GM23248 (cell line): Measurements from ENCODE around the gene DGKG. TPM values are rescaled to one million over a fixed set of nuclear protein-coding genes. Genes with fewer than 3 reads are reported as not detected.

ENCODE experiments used
- DNase-seq: peaks from one replicate; pipeline ENCODE4 v3.0.0-alpha.2; 2015
- H2AFZ ChIP-seq: fragments of 200-600 bp; sonication (generic); 2 replicates; pipeline ENCODE4 v1.6.1; 2016; ENCODE audit warnings: antibody characterized with exemption
- H3F3A ChIP-seq: fragments of 200-600 bp; sonication (generic); 2 replicates; pipeline ENCODE4 v1.6.1; 2016; ENCODE audit warnings: mild to moderate bottlenecking, antibody characterized with exemption, mixed run types; ENCODE audit not compliant: insufficient read depth
- H3K27ac ChIP-seq: fragments of 200-600 bp; sonication (generic); 2 replicates; pipeline ENCODE4 v1.5.1; 2016; ENCODE audit warnings: mild to moderate bottlenecking
- H3K27me3 ChIP-seq: fragments of 200-600 bp; sonication (generic); replicated peaks from 2 replicates; pipeline ENCODE4 v1.6.1; 2016; ENCODE audit warnings: mild to moderate bottlenecking; ENCODE audit not compliant: insufficient read depth
- H3K36me3 ChIP-seq: fragments of 200-600 bp; sonication (generic); 2 replicates; pipeline ENCODE4 v1.6.1; 2016; ENCODE audit warnings: low read depth, mild to moderate bottlenecking
- H3K4me1 ChIP-seq: fragments of 200-600 bp; sonication (generic); 2 replicates; pipeline ENCODE4 v1.6.1; 2016; ENCODE audit warnings: mild to moderate bottlenecking; ENCODE audit not compliant: insufficient read depth
- H3K4me2 ChIP-seq: fragments of 200-600 bp; sonication (generic); one replicate; pipeline ENCODE4 v1.6.1; 2016; ENCODE audit warnings: mild to moderate bottlenecking; ENCODE audit not compliant: unreplicated experiment
- H3K4me3 ChIP-seq: fragments of 200-600 bp; sonication (generic); 2 replicates; pipeline ENCODE4 v1.5.1; 2016; ENCODE audit warnings: mild to moderate bottlenecking
- H3K79me2 ChIP-seq: fragments of 200-600 bp; sonication (generic); 2 replicates; pipeline ENCODE4 v1.6.1; 2016; ENCODE audit warnings: mild to moderate bottlenecking; ENCODE audit not compliant: insufficient read depth
- H3K9ac ChIP-seq: fragments of 200-600 bp; sonication (generic); 2 replicates; pipeline ENCODE4 v1.6.1; 2016; ENCODE audit warnings: mild to moderate bottlenecking
- H3K9me2 ChIP-seq: fragments of 200-600 bp; sonication (generic); 2 replicates; pipeline ENCODE4 v1.6.1; 2016; ENCODE audit warnings: mixed run types, mild to moderate bottlenecking, moderate library complexity; ENCODE audit not compliant: insufficient read depth
- H3K9me3 ChIP-seq: fragments of 200-600 bp; sonication (generic); one replicate; pipeline ENCODE4 v1.6.1; 2017; ENCODE audit warnings: low read depth
- H4K20me1 ChIP-seq: fragments of 200-600 bp; sonication (generic); 2 replicates; pipeline ENCODE4 v1.6.0; 2016; ENCODE audit not compliant: insufficient read depth
- EZH2 ChIP-seq: fragments of 200-600 bp; sonication (generic); IDR thresholded peaks from 2 replicates; pipeline ENCODE4 v1.6.1; 2018; ENCODE audit warnings: antibody characterized with exemption, mild to moderate bottlenecking; ENCODE audit not compliant: insufficient read depth, poor library complexity, severe bottlenecking
- EZH2phosphoT487 ChIP-seq: fragments of 200-600 bp; sonication (generic); IDR thresholded peaks from 2 replicates; pipeline ENCODE4 v1.6.1; 2018; ENCODE audit warnings: antibody characterized with exemption, moderate library complexity, mild to moderate bottlenecking, low read depth; ENCODE audit not compliant: insufficient read depth
- WGBS, 2 experiments: methylation state at CpG; one replicate each; pipeline ENCODE4 v1.1.6; 2015 to 2017; ENCODE audit warnings: low lambda C conversion rate in 2 of 2, low coverage in 1 of 2; ENCODE audit errors: missing lambda C conversion rate in 2 of 2; 5-methylcytosine and 5-hydroxymethylcytosine counted together
- in situ Hi-C: fragments of 300-500 bp; cut with MboI; formaldehyde crosslinking; loops from 2 replicates; pipeline ENCODE4 v1.15.0; 2020
- polyA plus RNA-seq: library from polyadenylated mRNA; unstranded; fragments of >200 nt; fragmentation: Nextera tagmentation; extraction: Ambion mirVana; gene quantifications from 2 replicates; pipeline ENCODE4 v1.2.1, GENCODE V29; 2016
- total RNA-seq: library from RNA; depleted of rRNA; stranded (reverse); fragments of >200 nt; shearing (Covaris generic); gene quantifications from 2 replicates; pipeline ENCODE4 v1.2.3, GENCODE V29; 2014

DGKG gene
- total and polyA plus RNA-seq, 2 experiments from 2014 or later = not detected

- Histone ChIP-seq H3K36me3 (no peaks in the 10 kb centered on the region), H3K4me3 (no peak overlapping the region), H2AFZ (no peak overlapping the region), H3K27me3 (peaks cover 21% of the 10 kb centered on the region), H3K9ac (no peak overlapping the region), H4K20me1 (no peaks in the 10 kb centered on the region), H3K27ac (no peak overlapping the region), H3K79me2 (no peaks in the 10 kb centered on the region), H3K4me1 (no peaks in the 10 kb centered on the region), H3K4me2 (no peak overlapping the region), H3K9me2 (no peaks in the 10 kb centered on the region), H3K9me3 (no peaks in the 10 kb centered on the region), H3F3A (no peaks in the 10 kb centered on the region)
- TF ChIP-seq EZH2phosphoT487 = no peak
- no peak for TF ChIP-seq EZH2
- in situ Hi-C loops = no loop called here
- DNase-seq = no peak
These were observed 219.6 kb downstream of the DGKG start for GRCh38 chr3:186142393-186142932.

GRCh38 chr3:186141790-186142189 lies 220.2 kb downstream of the DGKG start:
- WGBS, 2 experiments = 17 to 19% methylated on average over 2 of the region's 2 CpGs

GRCh38 chr3:186138272-186138981 lies 223.6 kb downstream of the DGKG start:
- H3K4me2 ChIP-seq = no peak overlapping the region
- no peak overlapping the region for H3K4me3 ChIP-seq
- no peaks in the 10 kb centered on the region for H3K4me1 ChIP-seq
- H4K20me1 ChIP-seq = no peaks in the 10 kb centered on the region
- no peak for TF ChIP-seq EZH2
- TF ChIP-seq EZH2phosphoT487 = no peak
- H3K79me2 ChIP-seq = no peaks in the 10 kb centered on the region
- H3K36me3 ChIP-seq = no peaks in the 10 kb centered on the region
- no peak overlapping the region for H3K27ac ChIP-seq
- H3F3A ChIP-seq = no peaks in the 10 kb centered on the region
- H3K9ac ChIP-seq = no peak overlapping the region
- peaks cover 33% of the 10 kb centered on the region for H3K27me3 ChIP-seq
- H3K9me2 ChIP-seq = no peaks in the 10 kb centered on the region
- H2AFZ ChIP-seq = no peak overlapping the region
- no peak for DNase-seq
- 52 to 53% methylated on average over 12 of the region's 12 CpGs for WGBS, 2 experiments
- in situ Hi-C loops = no loop called here
- H3K9me3 ChIP-seq = no peaks in the 10 kb centered on the region

More at GRCh38 chr3:186141790-186142189, 220.2 kb downstream of the DGKG start:
- no peaks in the 10 kb centered on the region for H3K9me2 ChIP-seq
- H3F3A ChIP-seq = no peaks in the 10 kb centered on the region
- in situ Hi-C loops = no loop called here
- no peak overlapping the region for H3K9ac ChIP-seq
- no peak overlapping the region for H2AFZ ChIP-seq
- no peak overlapping the region for H3K4me3 ChIP-seq
- TF ChIP-seq EZH2 (no peak), EZH2phosphoT487 (no peak)
- no peaks in the 10 kb centered on the region for H4K20me1 ChIP-seq
- H3K4me2 ChIP-seq = no peak overlapping the region
- H3K4me1 ChIP-seq = no peaks in the 10 kb centered on the region
- H3K27me3 ChIP-seq = peaks cover 21% of the 10 kb centered on the region
- H3K9me3 ChIP-seq = no peaks in the 10 kb centered on the region
- no peak for DNase-seq
- H3K27ac ChIP-seq = no peak overlapping the region
- no peaks in the 10 kb centered on the region for H3K36me3 ChIP-seq
- H3K79me2 ChIP-seq = no peaks in the 10 kb centered on the region

GRCh38 chr3:186137051-186137685 lies 224.9 kb downstream of the DGKG start:
- Histone ChIP-seq H3K4me3 (no peak overlapping the region), H3F3A (no peaks in the 10 kb centered on the region), H2AFZ (no peak overlapping the region), H3K27ac (no peak overlapping the region), H3K9me2 (no peaks in the 10 kb centered on the region), H4K20me1 (no peaks in the 10 kb centered on the region), H3K9ac (no peak overlapping the region), H3K9me3 (no peaks in the 10 kb centered on the region), H3K4me2 (no peak overlapping the region), H3K79me2 (no peaks in the 10 kb centered on the region), H3K36me3 (no peaks in the 10 kb centered on the region), H3K27me3 (peaks cover 33% of the 10 kb centered on the region), H3K4me1 (no peaks in the 10 kb centered on the region)
- TF ChIP-seq EZH2 (no peak), EZH2phosphoT487 (no peak)
- 76 to 81% methylated on average over 15 of the region's 15 CpGs for WGBS, 2 experiments
- DNase-seq = no peak
- in situ Hi-C loops = no loop called here
